NOMO-1 treated with dmso at 0.1 percent for 144 hours (cell line): Measurements from ENCODE around the gene ARVCF.
"Not testable (repeated sequence)": the region's sequence is repeated elsewhere in the genome, so short reads cannot be mapped to it uniquely, and the experiment has no call there.

ENCODE experiments used
- DNase-seq: peaks from one replicate; lab custom pipeline; 2025; ENCODE audit not compliant: unreplicated experiment; lab: John Stamatoyannopoulos, UW

The ARVCF gene

GRCh38 chr22:19940536-19941364 is 75.9 kb downstream of the ARVCF start:
- DNase-seq, result no peak

GRCh38 chr22:19937616-19938473 is 78.8 kb downstream of the ARVCF start:
- DNase-seq, result peak; percentile 21

- DNase-seq, result no peak
These were observed 80.1 kb downstream of the ARVCF start for GRCh38 chr22:19936513-19936912.

GRCh38 chr22:19935123-19935718 is 81.4 kb downstream of the ARVCF start:
- DNase-seq, result not testable (repeated sequence)

- DNase-seq, result no peak
These were observed 83.0 kb downstream of the ARVCF start for GRCh38 chr22:19933341-19934241.

GRCh38 chr22:19932367-19933206 is 84.0 kb downstream of the ARVCF start:
- DNase-seq, result no peak

- no peak for DNase-seq
These were observed 85.1 kb downstream of the ARVCF start for GRCh38 chr22:19931514-19931913.

- DNase-seq, result no peak
These were observed 85.8 kb downstream of the ARVCF start for GRCh38 chr22:19930551-19931486.

GRCh38 chr22:19929586-19930550 is 86.8 kb downstream of the ARVCF start:
- no peak for DNase-seq

- no peak for DNase-seq
These were observed 88.4 kb downstream of the ARVCF start for GRCh38 chr22:19928207-19928606.

GRCh38 chr22:19927696-19928095 is 88.9 kb downstream of the ARVCF start:
- no peak for DNase-seq

GRCh38 chr22:19926028-19926427 is 90.6 kb downstream of the ARVCF start:
- not testable (repeated sequence) for DNase-seq

GRCh38 chr22:19923914-19924513 is 92.6 kb downstream of the ARVCF start:
- DNase-seq, result no peak

- DNase-seq, result no peak
These were observed 95.0 kb downstream of the ARVCF start for GRCh38 chr22:19921544-19922081.
